SK-N-MC (cell line): ENCODE results near the gene HAT1.

Source experiments
- EZH2 ChIP-seq: fragments of 200-600 bp; sonication (generic); IDR thresholded peaks from one replicate; pipeline ENCODE4 v1.6.1; 2017; ENCODE audit warnings: antibody characterized with exemption
- FOXP2 ChIP-seq: optimal IDR thresholded peaks from 2 replicates; pipeline ENCODE3; 2011; ENCODE audit warnings: mild to moderate bottlenecking, moderate library complexity; ENCODE audit not compliant: insufficient read depth; ENCODE audit errors: extremely low read length, control extremely low read depth
- POLR2AphosphoS5 ChIP-seq: IDR thresholded peaks from 2 replicates; pipeline ENCODE4 v1.6.1; 2012; ENCODE audit warnings: mild to moderate bottlenecking, low read depth, low read length, borderline replicate concordance

DNA sequence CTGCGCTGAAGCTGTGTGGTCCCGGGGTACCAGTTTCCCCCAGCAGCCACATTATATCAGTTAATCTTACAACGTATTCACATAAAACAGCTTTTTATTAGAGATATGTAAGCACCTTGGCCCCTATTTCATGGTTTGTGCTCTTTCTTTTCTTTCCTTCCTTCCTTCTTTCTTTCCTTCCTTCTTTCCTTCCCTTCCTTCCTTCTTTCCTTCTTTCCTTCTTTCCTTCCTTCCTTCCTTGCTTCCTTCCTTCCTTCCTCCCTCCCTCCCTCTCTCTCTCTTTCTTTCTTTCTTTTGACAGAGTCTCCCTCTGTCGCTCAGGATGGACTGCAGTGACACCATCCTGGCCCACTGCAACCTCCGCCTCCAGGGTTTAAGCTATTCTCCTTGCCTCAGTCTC lies 73.8 kb downstream of the HAT1 start:
- no peak for TF ChIP-seq POLR2AphosphoS5
- no peak for TF ChIP-seq EZH2
- no peak for TF ChIP-seq FOXP2
